Activated CD4-positive, CD25-positive, alpha-beta regulatory T cell treated with anti-CD3 and anti-CD28 coated beads, Interleukin-2, amount 50 U/mL, for 16 hours (primary cell): ENCODE data around the gene SPDYE2B.
"Not testable (repeated sequence)": the region's sequence is repeated elsewhere in the genome, so short reads cannot be mapped to it uniquely, and the experiment has no call there.

Experiments
- DNase-seq: peaks from one replicate; pipeline ENCODE4 v3.0.0-alpha.2; 2020; ENCODE audit warnings: low read depth, low spot score

SPDYE2B gene

GRCh38 chr7:102649924-102650323 lies at the start of gene SPDYE2B:
Gene SPDYE2B, plus strand, starts transcription at chr7:102650319. Its CDS starts 2,030 bp downstream, at chr7:102652349.
- not testable (repeated sequence) for DNase-seq

GRCh38 chr7:102602317-102602716 lies 47.8 kb upstream of the SPDYE2B start:
- DNase-seq: not testable (repeated sequence)

- DNase-seq: not testable (repeated sequence)
Measured at GRCh38 chr7:102604431-102605145, 45.5 kb upstream of the SPDYE2B start.

GRCh38 chr7:102606848-102607247 lies 43.3 kb upstream of the SPDYE2B start:
- DNase-seq: not testable (repeated sequence)

- not testable (repeated sequence) for DNase-seq
Measured at GRCh38 chr7:102609734-102610133, 40.4 kb upstream of the SPDYE2B start.

- not testable (repeated sequence) for DNase-seq
Measured at GRCh38 chr7:102610441-102610840, 39.7 kb upstream of the SPDYE2B start.

GRCh38 chr7:102611013-102611674 lies 39.0 kb upstream of the SPDYE2B start:
- not testable (repeated sequence) for DNase-seq

- DNase-seq: not testable (repeated sequence)
Measured at GRCh38 chr7:102611675-102612325, 38.3 kb upstream of the SPDYE2B start.

- not testable (repeated sequence) for DNase-seq
Measured at GRCh38 chr7:102613575-102614345, 36.4 kb upstream of the SPDYE2B start.

GRCh38 chr7:102614346-102614697 lies 35.8 kb upstream of the SPDYE2B start:
- DNase-seq: not testable (repeated sequence)

- DNase-seq: not testable (repeated sequence)
Measured at GRCh38 chr7:102614873-102615272, 35.2 kb upstream of the SPDYE2B start.

- not testable (repeated sequence) for DNase-seq
Measured at GRCh38 chr7:102615930-102616329, 34.2 kb upstream of the SPDYE2B start.

- not testable (repeated sequence) for DNase-seq
Measured at GRCh38 chr7:102616507-102617125, 33.5 kb upstream of the SPDYE2B start, which contains the start of gene RASA4. Gene RASA4, minus strand, starts transcription at chr7:102616756. Its CDS starts 67 bp downstream, at chr7:102616689.

- DNase-seq: not testable (repeated sequence)
Measured at GRCh38 chr7:102618122-102618521, 32.0 kb upstream of the SPDYE2B start.

- not testable (repeated sequence) for DNase-seq
Measured at GRCh38 chr7:102627271-102627904, 22.7 kb upstream of the SPDYE2B start.

- not testable (repeated sequence) for DNase-seq
Measured at GRCh38 chr7:102630622-102631021, 19.5 kb upstream of the SPDYE2B start.

- DNase-seq: not testable (repeated sequence)
Measured at GRCh38 chr7:102634299-102634698, 15.8 kb upstream of the SPDYE2B start.

GRCh38 chr7:102635354-102635753 lies 14.8 kb upstream of the SPDYE2B start:
- DNase-seq: not testable (repeated sequence)

- not testable (repeated sequence) for DNase-seq
Measured at GRCh38 chr7:102636956-102637355, 13.2 kb upstream of the SPDYE2B start.

- DNase-seq: not testable (repeated sequence)
Measured at GRCh38 chr7:102638848-102639247, 11.3 kb upstream of the SPDYE2B start.
